ENCODE data around the gene PLXDC2.

DNA sequence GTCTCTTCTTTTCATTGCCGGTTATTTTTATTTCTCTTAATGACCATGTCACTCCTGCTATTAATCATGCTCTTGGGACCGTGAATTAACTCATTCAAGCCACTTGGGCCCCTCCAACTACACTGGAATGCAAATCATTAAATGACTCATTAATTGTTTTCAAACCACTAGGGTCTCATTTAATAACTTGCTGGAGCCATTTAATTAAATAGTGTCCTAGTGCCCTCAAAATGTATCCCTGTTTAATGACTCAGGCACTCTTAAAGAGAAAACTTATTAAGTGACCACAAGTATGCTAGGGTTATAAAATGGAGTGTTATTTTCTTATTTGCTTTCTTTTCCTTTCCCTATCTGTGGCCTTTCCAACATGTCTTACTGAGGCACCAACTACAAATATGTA is 73.0 kb downstream of the PLXDC2 start:
- TF ChIP-seq CTCF (conservative IDR thresholded peaks at IDR 0.05; ENCODE audit: low read depth in 2 of 2) (no peak), POLR2AphosphoS5 (IDR thresholded peaks at IDR 0.05; ENCODE audit: low read depth) (no peak), EZH2 (IDR thresholded peaks at IDR 0.05; ENCODE audit: low read depth, unreplicated experiment) (no peak), EZH2phosphoT487 (IDR thresholded peaks at IDR 0.05; ENCODE audit: unreplicated experiment) (no peak), CREB1 (CRISPR knock-in tag; IDR thresholded peaks at IDR 0.05; ENCODE audit: low read depth) (no peak), ETS1 (IDR thresholded peaks at IDR 0.05) (no peak), JUNB (IDR thresholded peaks at IDR 0.05; ENCODE audit: unreplicated experiment) (no peak), ZNF331 (CRISPR knock-in tag; IDR thresholded peaks at IDR 0.05; ENCODE audit: low read depth) (no peak), NANOG (IDR thresholded peaks at IDR 0.05; ENCODE audit: borderline replicate concordance) (no peak), ZNF114 (CRISPR knock-in tag; IDR thresholded peaks at IDR 0.05) (no peak), STAT1 (IDR thresholded peaks at IDR 0.05; ENCODE audit: unreplicated experiment) (no peak)
- TF ChIP-seq, protein P1, sequence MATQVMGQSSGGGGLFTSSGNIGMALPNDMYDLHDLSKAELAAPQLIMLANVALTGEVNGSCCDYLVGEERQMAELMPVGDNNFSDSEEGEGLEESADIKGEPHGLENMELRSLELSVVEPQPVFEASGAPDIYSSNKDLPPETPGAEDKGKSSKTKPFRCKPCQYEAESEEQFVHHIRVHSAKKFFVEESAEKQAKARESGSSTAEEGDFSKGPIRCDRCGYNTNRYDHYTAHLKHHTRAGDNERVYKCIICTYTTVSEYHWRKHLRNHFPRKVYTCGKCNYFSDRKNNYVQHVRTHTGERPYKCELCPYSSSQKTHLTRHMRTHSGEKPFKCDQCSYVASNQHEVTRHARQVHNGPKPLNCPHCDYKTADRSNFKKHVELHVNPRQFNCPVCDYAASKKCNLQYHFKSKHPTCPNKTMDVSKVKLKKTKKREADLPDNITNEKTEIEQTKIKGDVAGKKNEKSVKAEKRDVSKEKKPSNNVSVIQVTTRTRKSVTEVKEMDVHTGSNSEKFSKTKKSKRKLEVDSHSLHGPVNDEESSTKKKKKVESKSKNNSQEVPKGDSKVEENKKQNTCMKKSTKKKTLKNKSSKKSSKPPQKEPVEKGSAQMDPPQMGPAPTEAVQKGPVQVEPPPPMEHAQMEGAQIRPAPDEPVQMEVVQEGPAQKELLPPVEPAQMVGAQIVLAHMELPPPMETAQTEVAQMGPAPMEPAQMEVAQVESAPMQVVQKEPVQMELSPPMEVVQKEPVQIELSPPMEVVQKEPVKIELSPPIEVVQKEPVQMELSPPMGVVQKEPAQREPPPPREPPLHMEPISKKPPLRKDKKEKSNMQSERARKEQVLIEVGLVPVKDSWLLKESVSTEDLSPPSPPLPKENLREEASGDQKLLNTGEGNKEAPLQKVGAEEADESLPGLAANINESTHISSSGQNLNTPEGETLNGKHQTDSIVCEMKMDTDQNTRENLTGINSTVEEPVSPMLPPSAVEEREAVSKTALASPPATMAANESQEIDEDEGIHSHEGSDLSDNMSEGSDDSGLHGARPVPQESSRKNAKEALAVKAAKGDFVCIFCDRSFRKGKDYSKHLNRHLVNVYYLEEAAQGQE (IDR thresholded peaks at IDR 0.05; ENCODE audit: unreplicated experiment), result no peak
